Hematopoietic multipotent progenitor cell treated with erythropoietin and hydrocortisone succinate and interleukin-3 and kit ligand, for 8 days (in vitro differentiated cells): ENCODE results near the gene CD34.
A peak's percentile ranks its signal among the peaks of the same experiment; 100 is the strongest.

Experiments
- DNase-seq: peaks from one replicate; pipeline ENCODE4 v3.0.0-alpha.2; 2015

The CD34 gene

GRCh38 chr1:207871117-207871649, 39.7 kb downstream of the CD34 start:
- DNase-seq = no peak

GRCh38 chr1:207870306-207871031, 40.5 kb downstream of the CD34 start:
- DNase-seq = no peak

GRCh38 chr1:207869859-207870258, 41.1 kb downstream of the CD34 start:
- DNase-seq = no peak

GRCh38 chr1:207868774-207869721, 41.9 kb downstream of the CD34 start:
- peak; percentile 69 for DNase-seq

GRCh38 chr1:207868251-207868773, 42.6 kb downstream of the CD34 start:
- DNase-seq = peak; percentile 87

GRCh38 chr1:207867136-207868109, 43.5 kb downstream of the CD34 start:
- DNase-seq = peak; percentile 52

- DNase-seq = peak; percentile 79
Observed at GRCh38 chr1:207866471-207867135, 44.3 kb downstream of the CD34 start.

GRCh38 chr1:207863893-207864535, 46.9 kb downstream of the CD34 start:
- DNase-seq = peak; percentile 78

- no peak for DNase-seq
Observed at GRCh38 chr1:207862241-207862787, 48.6 kb downstream of the CD34 start.

- peak; percentile 64 for DNase-seq
Observed at GRCh38 chr1:207861442-207862177, 49.3 kb downstream of the CD34 start.

GRCh38 chr1:207860531-207860930, 50.4 kb downstream of the CD34 start:
- DNase-seq = no peak

- no peak for DNase-seq
Observed at GRCh38 chr1:207858806-207859205, 52.1 kb downstream of the CD34 start.

GRCh38 chr1:207858281-207858680, 52.6 kb downstream of the CD34 start:
- no peak for DNase-seq

- DNase-seq = no peak
Observed at GRCh38 chr1:207857447-207857846, 53.5 kb downstream of the CD34 start.

GRCh38 chr1:207856276-207857023, 54.5 kb downstream of the CD34 start:
- DNase-seq = no peak

GRCh38 chr1:207854001-207854400, 56.9 kb downstream of the CD34 start:
- DNase-seq = no peak

- no peak for DNase-seq
Observed at GRCh38 chr1:207853372-207853757, 57.6 kb downstream of the CD34 start.

GRCh38 chr1:207852576-207853371, 58.2 kb downstream of the CD34 start:
- DNase-seq = no peak
